Measurements from ENCODE around the gene RBM33.

RBM33 gene

DNA sequence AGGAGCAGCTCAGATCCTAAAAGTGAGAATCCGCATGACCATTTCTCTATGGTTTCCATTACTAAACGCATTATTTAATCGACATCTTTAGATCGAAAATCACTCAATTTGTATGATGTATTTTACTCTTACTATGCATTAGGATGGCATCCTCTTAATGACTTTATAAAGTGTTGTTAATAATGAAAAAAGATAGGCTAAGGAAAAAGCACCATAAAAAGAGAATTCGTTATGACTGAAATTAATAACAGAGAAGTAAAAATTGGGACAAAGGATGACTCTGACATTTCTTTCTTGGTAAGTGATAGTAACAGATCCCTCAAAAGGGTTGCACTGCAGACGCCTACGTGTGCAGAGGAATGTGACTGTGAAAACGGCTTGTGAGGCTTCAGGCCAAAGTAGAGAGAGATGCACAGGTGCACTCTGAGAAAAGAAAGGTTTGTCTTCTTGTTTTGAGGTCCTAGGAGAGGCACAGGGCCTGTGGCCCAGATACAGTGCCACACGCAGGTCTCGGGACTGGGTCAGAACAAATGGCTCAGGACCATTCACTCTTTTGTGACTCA, 23.0 kb upstream of the RBM33 start:
- DNase-seq (ENCODE audit: low read depth, low spot score), result no peak

DNA sequence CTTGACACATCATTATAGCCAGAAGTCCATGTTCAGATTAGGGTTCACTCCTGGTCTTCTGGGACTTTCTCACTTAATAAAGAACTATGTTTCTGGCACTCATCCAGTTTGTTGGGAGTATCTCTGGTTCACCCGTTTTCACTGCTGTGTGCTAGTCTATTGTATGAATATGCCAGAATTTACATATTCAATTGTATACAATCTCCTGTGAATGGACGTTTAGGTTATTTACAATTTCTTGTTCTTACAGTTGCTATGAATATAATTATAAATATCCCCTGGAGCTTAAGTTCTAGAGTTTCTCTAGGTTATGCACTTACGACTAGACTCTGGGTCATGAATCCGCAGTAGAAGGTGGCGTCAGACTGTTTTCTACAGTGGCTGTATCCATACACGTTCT, 20.0 kb upstream of the RBM33 start:
- no peak for DNase-seq (ENCODE audit: low read depth, low spot score)

DNA sequence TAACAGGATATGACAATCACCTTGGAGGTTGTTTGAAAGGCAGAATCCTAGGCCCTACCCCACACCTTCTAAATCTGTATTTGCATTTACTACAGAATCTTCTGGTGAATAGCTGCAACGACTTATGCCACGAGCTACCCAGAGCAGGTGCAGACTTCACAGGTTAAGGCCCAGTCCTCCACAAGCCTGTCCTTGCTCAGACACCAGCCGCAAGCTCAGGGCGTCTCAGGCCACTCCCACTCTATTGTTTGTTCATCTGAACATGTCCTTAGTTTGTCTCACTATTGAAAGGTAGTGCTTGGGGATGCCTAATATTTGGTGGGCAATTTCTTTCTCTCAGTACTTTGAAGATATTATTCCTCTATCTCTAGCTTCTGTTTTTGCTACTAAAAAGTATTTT, 18.9 kb upstream of the RBM33 start:
- DNase-seq (ENCODE audit: low read depth, low spot score), result no peak

DNA sequence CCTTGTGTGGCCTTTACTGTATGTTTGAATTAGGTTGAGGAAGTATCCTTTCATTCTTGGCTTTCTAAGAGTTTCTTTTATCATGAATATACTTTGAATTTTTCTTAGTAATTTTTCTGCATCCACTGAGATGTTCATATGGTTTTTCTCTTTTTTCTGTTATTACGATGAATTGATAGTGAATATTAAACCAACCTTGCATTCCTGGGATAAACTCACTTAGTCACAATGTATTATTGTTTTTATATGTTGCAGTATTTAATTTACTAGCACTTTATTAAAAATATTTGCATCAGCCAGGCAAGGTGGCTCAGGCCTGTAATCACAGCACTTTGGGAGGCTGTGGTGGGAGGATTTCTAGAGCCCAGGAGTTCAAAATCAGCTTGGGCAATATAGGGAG, 15.3 kb upstream of the RBM33 start:
- DNase-seq (ENCODE audit: low read depth, low spot score), result no peak

DNA sequence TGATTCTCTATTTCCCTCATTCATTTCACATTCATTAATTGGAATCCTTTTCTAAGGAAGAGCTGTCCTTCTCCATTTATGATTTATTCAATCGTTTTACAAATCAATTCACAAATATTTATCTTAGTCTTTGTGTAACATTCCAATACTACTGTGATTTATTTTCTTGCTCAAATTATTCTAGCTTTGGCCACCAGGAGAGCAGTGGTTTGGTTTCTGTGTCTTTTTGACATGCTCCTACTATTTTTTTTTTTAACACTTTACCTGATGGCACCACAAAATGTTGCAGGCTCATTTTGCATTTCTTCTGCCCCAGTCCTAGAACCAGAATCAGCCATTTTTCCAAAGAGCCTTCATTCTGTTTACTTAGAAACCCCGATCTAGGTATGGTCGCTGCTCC, 13.3 kb upstream of the RBM33 start:
- no peak for DNase-seq (ENCODE audit: low read depth, low spot score)

DNA sequence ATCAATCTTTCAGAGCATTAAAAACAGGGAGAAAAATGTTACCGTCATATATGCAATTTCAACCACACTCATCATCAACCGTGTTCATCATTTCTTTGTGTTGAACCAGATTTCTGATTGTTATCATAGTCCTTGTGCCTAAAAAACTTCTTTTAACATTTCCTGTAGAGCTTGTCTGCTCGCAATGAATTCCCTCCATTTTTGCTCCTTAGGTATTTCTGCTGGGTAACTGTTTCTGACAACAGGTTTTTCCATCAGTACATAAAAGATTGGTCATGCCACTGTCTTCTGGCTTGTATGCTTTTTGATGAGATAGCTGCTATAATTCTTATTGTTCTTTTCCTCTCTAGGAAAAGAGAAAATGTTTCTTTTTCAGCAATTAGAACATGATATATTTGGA, 8.6 kb upstream of the RBM33 start:
- no peak for DNase-seq (ENCODE audit: low read depth, low spot score)

DNA sequence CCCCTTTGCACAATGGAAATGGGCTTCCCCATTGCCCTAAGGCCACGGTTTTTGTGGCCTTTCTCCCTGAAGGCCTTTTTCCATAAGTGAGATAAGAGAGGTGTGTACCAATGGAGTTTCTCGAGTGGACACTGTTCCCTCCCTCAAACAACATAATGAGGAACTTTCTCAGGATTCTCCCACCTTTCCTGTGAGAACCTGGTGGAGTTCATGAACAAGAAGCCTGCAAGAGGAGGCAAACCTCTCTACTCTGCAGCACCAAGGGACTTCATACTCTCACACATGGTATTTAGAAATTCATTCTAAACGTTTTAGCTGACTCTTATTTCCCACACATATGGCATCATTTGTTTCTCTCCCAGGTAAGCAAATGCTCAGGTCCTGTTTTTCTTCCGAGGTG, 7.3 kb upstream of the RBM33 start:
- DNase-seq (ENCODE audit: low read depth, low spot score), result no peak

DNA sequence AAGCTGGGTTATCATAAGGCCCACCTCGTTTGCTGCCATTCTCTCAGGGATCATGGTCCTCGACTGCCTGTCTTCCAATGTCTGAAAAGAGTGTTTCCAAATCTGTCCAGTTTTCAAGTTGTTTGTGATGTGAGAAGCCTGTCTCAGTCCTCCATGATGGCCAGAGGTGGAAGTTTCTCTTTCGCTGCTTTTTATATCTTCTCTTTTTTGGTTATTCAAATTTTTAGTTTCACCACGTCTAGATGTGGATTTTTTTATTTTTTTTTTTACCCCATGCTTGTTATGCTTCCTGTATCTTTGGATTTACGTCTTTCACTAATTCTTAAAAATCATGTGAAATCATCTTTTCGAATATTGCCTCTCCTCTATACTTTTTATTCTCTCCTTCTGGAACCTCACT, 6.1 kb upstream of the RBM33 start:
- no peak for DNase-seq (ENCODE audit: low read depth, low spot score)

DNA sequence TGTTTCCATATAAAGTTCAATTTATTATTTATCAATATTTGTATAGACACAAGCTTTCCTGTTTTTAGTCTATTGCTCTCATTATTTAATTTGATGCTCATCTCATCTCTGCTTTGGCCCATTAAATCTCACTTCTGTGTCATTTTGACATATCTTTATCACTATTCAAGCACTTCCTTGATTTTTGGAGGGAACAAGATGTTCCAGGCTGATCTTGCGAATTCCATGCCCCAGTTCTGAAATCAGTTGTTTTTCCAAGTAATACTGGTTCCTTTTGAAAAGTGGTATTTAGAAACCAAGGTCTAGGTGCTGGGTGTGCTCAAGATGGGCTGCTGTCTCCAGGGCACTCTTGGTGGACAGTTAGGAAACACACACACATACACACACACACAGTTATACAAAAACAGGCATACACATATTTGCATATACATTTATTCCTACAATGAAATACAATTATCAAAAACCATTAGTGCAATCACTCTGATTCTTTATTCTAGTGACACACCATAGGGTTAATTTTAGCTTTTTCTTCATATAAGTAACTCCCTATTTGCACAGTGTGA, 4.4 kb upstream of the RBM33 start:
- DNase-seq (ENCODE audit: low read depth, low spot score), result no peak

DNA sequence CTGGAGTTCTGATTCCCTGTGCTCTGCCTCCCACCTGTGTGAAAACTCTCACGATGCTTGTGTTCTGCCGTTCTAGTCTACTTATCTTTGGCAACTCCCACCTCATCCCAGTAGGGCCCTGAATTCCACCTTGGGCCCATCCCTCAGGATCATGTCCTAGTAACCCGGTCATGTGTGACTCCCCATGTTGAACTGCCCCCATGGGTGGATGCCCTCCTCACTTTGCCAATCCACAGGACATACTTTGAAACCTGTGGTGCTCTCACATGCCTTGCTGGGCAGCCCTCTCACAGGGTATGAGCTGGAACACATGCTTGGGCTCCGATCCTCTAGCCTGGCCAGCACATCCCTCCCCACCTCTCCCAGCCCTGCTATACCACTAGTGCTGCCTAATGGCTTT, 3.8 kb upstream of the RBM33 start:
- no peak for DNase-seq (ENCODE audit: low read depth, low spot score)

DNA sequence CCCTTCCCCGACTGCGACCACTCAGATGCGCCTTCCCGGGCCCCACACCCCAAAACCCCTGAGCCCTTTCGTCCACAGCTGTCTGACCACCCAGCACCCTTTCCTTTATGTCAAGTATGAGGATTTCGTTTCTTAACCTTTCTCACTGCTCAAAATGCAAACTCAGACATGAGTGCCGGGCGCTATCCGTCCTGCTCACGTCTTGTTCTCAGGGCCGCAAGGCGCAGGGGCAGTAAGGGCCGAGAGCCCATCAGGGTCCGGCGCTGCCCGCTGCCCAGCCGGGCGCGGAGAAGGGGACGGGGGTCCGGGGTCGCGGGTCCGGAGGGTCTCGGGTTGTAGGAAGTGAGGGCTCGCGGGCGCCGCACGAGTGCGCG, 670 bp upstream of the RBM33 start:
- no peak for DNase-seq (ENCODE audit: low read depth, low spot score)

DNA sequence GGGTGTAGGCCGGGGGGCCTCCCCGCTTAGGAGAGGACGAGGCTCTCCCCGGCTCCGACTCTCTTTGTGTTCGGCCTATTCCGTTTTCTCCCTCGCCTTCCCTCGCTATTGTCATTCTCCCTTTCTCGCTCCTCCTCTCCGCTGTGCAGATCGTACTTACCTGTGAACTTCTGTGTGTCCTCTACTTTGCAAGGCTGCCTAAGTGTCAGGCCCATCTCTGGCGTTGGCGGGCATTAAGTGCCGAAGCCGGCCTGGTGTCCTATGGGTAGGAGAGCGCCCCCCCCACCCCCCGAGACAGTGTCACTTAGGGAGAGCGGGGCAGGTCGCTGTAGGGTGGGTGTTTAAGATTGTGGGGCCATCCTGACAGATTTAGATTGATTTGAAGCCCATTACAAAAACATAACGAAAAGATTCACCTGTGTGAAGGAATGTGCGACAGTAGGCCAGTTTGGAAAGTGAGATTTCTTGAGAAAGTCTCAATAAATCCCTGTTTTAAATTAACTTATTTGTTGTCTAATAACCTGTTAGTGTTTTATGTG, 579 bp downstream of the RBM33 start:
- DNase-seq (ENCODE audit: low read depth, low spot score), result no peak

DNA sequence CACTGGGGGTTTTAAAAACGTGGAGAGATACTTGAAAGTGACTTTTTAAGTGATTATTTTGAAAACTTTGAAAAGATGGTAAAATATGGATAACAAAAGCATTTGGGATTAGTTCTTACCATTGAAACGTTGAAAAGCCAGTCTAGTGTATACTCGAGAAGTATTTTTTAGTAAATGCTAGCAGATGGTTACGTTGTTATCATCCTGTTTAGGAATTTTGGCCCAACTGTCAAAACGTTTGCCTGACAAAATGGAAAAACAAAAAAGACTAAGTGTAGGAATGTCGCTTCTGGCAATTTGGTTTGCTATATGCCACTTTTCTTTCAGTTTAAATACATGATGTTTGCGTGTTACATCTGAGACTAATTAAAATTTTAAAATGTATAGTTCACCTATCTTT, 1.2 kb downstream of the RBM33 start:
- DNase-seq (ENCODE audit: low read depth, low spot score), result no peak

DNA sequence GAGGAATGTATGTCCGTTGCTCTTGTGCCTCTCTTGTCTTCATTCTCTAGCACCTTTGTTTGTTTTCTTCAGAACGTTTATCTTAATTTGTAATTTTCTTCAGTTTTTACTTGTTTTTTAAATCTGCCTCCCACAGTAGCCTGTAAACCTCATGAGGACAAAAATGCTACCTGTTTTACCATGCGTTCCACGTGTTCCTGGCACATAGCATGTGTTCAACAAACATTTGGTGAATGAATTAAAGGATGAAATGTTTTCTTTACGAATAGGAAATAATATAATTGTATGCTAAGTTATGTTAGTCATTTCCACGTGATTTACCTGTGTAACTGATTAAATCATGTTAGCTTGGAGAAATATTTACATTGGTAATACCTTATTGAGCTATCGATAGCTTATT, 2.2 kb downstream of the RBM33 start:
- DNase-seq (ENCODE audit: low read depth, low spot score), result no peak

DNA sequence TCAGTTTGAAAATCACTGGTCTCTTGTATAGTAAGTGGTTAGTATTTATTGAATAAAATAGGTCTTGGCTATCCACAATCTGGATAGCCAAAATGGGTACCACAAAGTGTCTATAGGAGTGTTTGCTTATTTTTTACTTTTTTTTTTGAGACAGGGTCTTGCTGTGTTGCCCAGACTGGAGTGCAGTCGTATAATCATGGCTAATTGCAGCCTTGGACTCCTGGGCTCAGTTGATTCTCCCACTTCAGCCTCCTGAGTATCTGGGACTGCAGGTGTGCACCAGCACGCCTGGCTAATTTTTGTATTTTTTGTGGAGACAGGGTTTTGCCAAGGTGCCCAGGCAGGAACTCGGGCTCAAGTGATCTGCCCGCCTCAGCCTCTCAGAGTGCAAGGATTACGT, 2.8 kb downstream of the RBM33 start:
- DNase-seq (ENCODE audit: low read depth, low spot score), result no peak

DNA sequence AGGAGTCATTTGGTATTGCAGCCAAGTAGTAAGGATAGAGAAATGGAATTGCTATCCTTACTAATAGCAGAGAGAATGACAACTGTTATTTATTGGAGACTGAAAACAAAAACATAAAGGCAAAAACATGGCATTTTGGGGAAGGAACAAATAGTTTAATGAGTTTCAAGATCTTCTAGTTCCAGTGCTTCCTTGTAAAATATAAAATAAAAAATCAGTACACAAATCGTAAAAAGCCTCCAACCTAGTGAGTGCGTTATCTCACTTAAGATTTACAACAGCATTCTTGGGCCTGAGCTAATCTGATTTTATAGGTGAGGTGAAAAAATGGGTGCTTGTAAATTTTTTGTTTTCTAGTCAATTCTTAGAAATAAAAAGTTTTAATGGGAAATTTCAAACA, 3.3 kb downstream of the RBM33 start:
- no peak for DNase-seq (ENCODE audit: low read depth, low spot score)

DNA sequence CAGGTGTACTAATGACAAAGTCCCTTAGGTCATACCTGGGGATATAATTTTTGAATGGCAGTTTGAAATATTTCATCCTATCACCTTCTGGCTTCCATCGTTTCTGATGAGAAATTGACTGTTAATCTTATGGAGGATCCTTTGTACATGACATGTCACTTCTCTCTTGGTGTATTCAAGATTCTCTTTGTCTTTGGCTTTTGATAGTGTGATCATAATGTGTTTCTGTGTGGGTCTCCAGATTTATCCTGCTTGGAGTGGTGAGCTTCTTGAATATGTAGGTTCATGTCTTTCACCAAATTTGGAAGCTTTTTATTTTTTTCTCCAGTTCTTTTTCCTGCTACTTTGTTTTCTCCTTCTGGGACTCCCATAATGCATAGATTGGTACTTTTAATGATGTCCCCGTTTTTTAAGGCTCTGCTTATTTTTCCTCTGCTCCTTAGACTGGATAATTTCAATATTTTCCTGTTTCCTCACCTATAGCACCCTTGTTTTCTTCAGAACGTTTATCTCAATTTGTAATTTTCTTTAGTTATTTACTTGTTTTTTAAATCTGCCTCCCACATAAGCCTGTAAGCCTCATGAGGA, 4.4 kb downstream of the RBM33 start:
- DNase-seq (ENCODE audit: low read depth, low spot score), result no peak

DNA sequence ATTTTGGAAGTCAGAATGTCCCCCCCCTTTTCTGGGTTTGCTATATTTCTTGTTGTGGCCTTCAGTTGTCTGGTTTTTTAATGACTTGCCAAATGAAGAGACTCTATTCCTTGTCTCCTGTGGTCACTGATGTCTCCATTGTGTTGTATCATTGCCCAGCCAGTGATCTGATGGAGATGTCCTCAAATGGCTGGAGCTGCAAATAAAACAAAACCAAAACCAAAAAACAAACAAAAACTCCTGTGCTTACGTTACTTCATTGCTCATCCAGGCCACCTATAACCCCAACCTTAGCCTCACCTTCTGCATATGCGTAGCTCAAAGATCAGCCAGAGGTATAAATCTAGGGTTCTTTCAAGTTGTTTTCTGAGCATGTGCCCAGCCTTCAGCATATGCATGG, 5.1 kb downstream of the RBM33 start:
- DNase-seq (ENCODE audit: low read depth, low spot score), result no peak

DNA sequence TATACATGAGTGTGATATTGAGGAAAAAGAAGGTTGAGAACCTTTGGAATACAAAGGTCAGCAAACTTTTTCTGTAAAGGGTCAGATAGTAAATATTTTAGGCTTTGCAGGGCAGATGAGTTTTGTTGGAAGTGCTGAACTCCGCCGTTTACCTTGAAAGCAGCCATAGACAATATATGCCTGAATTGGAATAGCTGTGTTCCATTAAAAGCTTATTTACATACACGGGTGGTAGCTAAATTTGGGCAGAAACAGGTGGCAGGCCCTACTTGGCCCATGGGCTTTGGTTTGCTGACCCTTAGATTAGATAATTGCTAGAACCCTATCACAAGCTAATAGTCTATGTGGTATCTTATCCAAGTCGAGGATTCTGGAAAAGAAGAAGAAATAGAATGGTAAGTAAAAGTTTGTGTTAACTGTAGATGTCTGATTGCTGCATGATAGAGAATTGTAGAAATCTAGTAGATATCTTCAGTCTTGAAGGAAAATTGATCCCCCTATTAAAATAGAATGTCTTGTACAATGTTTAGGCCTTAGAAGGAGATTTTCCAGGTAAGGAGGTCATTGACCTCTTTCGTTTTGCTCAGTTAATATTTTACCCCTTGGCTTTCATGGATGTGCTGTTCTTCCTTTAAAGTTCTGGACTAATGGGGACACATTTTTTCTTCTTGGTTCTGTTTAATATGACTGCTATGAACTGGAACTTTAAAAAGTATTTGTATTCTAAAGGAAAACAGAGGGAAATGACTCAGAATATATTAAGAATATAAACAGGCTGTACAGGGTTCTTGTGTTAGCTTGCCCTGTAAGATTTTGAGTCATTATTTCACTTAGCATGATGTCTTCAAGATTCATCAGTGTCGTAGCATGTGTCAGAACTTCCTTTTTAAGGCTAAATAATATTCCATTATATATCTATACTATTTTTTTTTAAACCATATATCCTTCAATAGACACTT, 8.0 kb downstream of the RBM33 start:
- DNase-seq (ENCODE audit: low read depth, low spot score), result no peak

DNA sequence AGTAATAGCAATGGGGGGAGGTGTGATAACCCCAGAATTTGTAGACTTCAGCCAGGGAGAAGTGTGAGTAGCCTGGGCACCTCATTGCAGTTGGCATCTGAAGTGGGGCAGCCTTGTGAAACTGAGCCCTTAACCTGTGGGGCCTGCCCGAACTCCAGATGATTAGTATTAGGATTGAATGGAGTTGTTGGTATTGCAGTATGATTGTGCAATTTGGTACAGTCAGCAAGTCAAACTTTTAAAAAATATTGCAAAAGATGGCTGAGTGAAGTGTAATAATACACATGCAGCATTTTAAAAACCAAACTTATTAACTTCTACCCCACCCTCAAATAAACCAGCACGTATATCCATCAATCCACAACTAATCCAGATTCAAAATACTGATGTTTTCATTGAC, 9.3 kb downstream of the RBM33 start:
- DNase-seq (ENCODE audit: low read depth, low spot score), result no peak

DNA sequence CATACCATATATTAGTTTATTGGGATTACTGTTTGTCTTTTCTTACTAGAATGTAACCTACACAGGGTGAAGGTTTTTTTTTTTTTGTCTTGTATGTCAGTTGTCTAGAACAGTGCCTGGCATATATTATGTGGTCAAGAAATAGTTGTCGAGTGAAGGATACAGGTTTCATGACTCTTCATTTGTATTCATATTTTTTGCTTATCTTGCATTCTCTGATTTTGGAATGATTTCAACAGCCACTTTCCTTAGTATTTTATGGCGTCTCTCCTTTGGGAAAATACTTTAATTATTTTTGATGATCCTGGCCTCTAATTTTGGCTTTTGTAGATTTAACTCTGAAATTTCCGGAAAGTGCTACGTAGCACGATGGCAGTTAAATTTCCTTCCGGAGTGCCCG, 12.4 kb downstream of the RBM33 start:
- DNase-seq (ENCODE audit: low read depth, low spot score), result no peak

DNA sequence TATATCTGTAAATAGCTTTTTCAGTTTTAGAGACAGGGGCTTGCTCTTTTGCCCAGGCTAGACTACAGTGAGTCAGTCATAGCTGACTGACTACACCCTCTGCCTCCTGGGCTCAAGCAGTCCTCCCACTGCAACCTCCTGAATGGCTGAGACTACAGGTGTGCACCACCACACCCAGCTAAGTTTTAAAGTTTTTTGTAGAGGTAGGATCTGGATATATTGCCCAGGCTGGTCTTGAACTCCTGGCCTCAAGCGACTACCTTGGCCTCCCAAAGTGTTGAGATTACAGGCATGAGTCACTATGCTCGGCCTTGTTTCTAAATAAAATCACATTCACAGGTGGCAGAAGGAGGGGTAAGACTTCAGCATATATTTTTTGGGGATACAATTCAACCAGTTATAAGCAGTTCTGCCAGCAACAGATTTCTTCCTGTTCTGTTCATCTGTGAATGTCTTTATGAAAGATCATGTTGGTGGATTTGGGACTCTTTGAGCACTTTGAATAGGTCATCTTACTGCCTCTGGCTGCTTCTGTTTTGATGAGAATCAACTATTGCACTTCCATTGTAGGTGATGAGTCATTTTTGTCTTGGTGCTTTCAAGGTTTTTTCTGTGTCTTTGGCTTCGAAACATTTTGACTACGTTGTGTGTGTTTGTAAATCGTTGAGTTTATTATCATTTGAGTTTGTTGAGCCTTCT, 15.7 kb downstream of the RBM33 start:
- no peak for DNase-seq (ENCODE audit: low read depth, low spot score)
